HEK293T (cell line): ENCODE results near the gene SH3PXD2A.

ENCODE experiments used
- BHLHE40 ChIP-seq: fragments of 450-650 bp; IDR thresholded peaks from 2 replicates; pipeline ENCODE4 v1.6.1; 2016; ENCODE audit warnings: mild to moderate bottlenecking, moderate library complexity, borderline replicate concordance
- FOXA1 ChIP-seq: fragments of 450-650 bp; IDR thresholded peaks from 2 replicates; pipeline ENCODE4 v1.6.1; 2016; ENCODE audit warnings: mild to moderate bottlenecking
- FOXK2 ChIP-seq: fragments of 450-650 bp; IDR thresholded peaks from 2 replicates; pipeline ENCODE4 v1.6.1; 2016; ENCODE audit warnings: mild to moderate bottlenecking
- SP1 ChIP-seq: fragments of 450-650 bp; IDR thresholded peaks from 2 replicates; pipeline ENCODE4 v1.6.1; 2017
- SUZ12 ChIP-seq: fragments of 450-650 bp; IDR thresholded peaks from 2 replicates; pipeline ENCODE4 v1.6.1; 2016; ENCODE audit warnings: mild to moderate bottlenecking
- ZNF384 ChIP-seq: fragments of 450-650 bp; IDR thresholded peaks from 2 replicates; pipeline ENCODE4 v1.6.1; 2016

DNA sequence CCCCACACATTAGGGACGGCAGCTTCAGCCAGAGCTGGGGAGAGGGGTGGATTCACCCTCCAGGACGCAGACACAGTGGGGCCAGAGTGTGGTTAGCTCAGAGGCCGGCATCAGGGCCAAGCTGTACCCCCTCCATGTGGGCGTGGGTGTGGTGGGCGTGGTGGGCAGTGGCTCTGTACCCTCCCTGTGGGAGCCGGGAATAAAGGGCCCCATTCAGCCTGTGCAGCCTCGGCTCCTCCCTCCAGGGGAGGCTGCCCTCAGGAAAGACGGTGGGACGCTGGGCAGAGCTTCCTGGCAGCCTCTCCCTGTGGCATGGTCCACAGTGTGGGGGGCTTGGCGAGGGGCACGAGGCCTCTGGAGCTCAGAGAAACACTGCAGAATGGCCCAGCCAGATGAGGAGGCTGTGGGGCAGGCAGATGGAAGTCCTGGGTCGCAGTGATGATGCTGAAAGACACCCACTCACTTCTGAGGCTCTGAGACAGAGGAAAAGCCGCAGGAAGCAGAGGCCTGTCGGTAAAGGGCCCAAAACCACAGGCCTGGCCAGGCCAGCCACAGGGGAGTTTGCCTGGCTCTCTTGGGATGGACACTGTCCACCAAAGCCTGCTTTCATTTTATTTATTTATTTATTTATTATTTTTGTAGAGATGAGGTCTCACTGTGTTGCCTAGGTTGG is 108.0 kb downstream of the SH3PXD2A start:
- TF ChIP-seq ZNF384 (no peak), FOXA1 (no peak), SUZ12 (no peak), BHLHE40 (no peak), FOXK2 (no peak), SP1 (no peak)
